ENCODE data around the gene ZNF774. TPM values are rescaled to one million over a fixed set of nuclear protein-coding genes. Genes with fewer than 3 reads are reported as not detected.

Gene ZNF774
- total and polyA plus RNA-seq, 11 donors: 2.1 to 9.9 (median 4.5) TPM

GRCh38 chr15:90386221-90386620 is 34.1 kb downstream of the ZNF774 start:
- intact Hi-C loops (cut with DNase I): loop anchor here in 6 of 10 donors (5.0 kb wide), 3 partner anchors 36 to 76 kb away; no protein-coding TSS in a partner anchor
- ATAC-seq (no peak), DNase-seq (no peak)
- Histone ChIP-seq H3K9me3 (no peaks in the 10 kb centered on the region), H3K4me3 (no peak overlapping the region), H3K27ac (peak overlapping the region in 3 of 12 donors; percentile 22 to 38 (median 25)), H3K36me3 (peaks cover 0 to 10% (median 8%) of the 10 kb centered on the region in 9 donors), H3K4me1 (peaks cover 0 to 29% (median 22%) of the 10 kb centered on the region in 12 donors), H3K27me3 (no peaks in the 10 kb centered on the region)
- 44 to 55% (median 49%) methylated on average over 2 of the region's 2 CpGs for WGBS, 4 donors
- TF ChIP-seq POLR2A (IDR thresholded peaks at IDR 0.05) (no peak), CTCF (IDR thresholded peaks at IDR 0.05) (no peak)

- Histone ChIP-seq H3K27ac (peak within 1 kb of the TSS; percentile 94 to 100 (median 98)), H3K27me3 (no peaks in the 10 kb centered on the region), H3K4me3 (peak within 1 kb of the TSS; percentile 76 to 100 (median 94)), H3K36me3 (peaks cover 0 to 26% (median 23%) of the 10 kb centered on the region in 9 donors), H3K9me3 (no peaks in the 10 kb centered on the region), H3K4me1 (peaks cover 4 to 45% (median 35%) of the 10 kb centered on the region in 12 donors)
- peak in 1 of 2 donors; percentile 90 for TF ChIP-seq POLR2A (IDR thresholded peaks at IDR 0.05)
- TF ChIP-seq CTCF (IDR thresholded peaks at IDR 0.05): no peak
- 6 to 16% (median 8%) methylated on average over 22 to 62 of the region's 62 CpGs for WGBS, 4 donors
- intact Hi-C loops (cut with DNase I): loop anchor here in 6 of 10 donors (1.0 to 5.0 kb wide), 5 partner anchors 17 to 75 kb away; partner anchors contain the start of gene ZNF774 (in 1 of the 6)
- DNase-seq: peak; percentile 98 to 99 (median 98)
- peak; percentile 98 to 99 (median 98) for ATAC-seq
These were observed 35.7 kb downstream of the ZNF774 start, which contains the start of gene IQGAP1 for GRCh38 chr15:90387534-90388461. TSS of gene IQGAP1 (plus strand) at chr15:90388242. CDS start at chr15:90388342, 100 bp downstream.

GRCh38 chr15:90388462-90389380 is 36.6 kb downstream of the ZNF774 start:
- WGBS, 4 donors: 2 to 5% (median 3%) methylated on average over 14 to 52 of the region's 52 CpGs

More at GRCh38 chr15:90388462-90389380, 36.6 kb downstream of the ZNF774 start:
- DNase-seq (peak; percentile 64 to 89 (median 79)), ATAC-seq (peak; percentile 11 to 65 (median 52))
- TF ChIP-seq CTCF (IDR thresholded peaks at IDR 0.05) (peak in 3 of 12 donors; percentile 13 to 24 (median 17)), POLR2A (IDR thresholded peaks at IDR 0.05) (no peak)
- peaks cover 0 to 35% (median 27%) of the 10 kb centered on the region in 9 donors for H3K36me3 ChIP-seq
- H3K4me3 ChIP-seq: peak overlapping the region; percentile 76 to 100 (median 94)
- peak overlapping the region; percentile 94 to 100 (median 98) for H3K27ac ChIP-seq
- intact Hi-C loops (cut with DNase I): loop anchor here in 6 of 10 donors (1.0 to 5.0 kb wide), 6 partner anchors 16 to 75 kb away; partner anchors contain the start of gene ZNF774 (in 1 of the 6)
- H3K27me3 ChIP-seq: no peaks in the 10 kb centered on the region
- H3K9me3 ChIP-seq: no peaks in the 10 kb centered on the region
- H3K4me1 ChIP-seq: peaks cover 4 to 54% (median 42%) of the 10 kb centered on the region in 12 donors

Measured in heart left ventricle (tissue), 16 donors.